SK-N-SH treated with all-trans-retinoic acid at 6 μM for 48 hours (cell line): ENCODE measurements around the gene ERMARD.
A peak's percentile ranks its signal among the peaks of the same experiment; 100 is the strongest.

ENCODE experiments used
- CSDC2 ChIP-seq: fragments of 250-450 bp; sonication (Bioruptor Pico); IDR thresholded peaks from 2 replicates; pipeline ENCODE4 v1.5.0; 2020; ENCODE audit warnings: mild to moderate bottlenecking, moderate library complexity
- OSR1 ChIP-seq: fragments of 250-450 bp; sonication (Bioruptor Pico); IDR thresholded peaks from 2 replicates; pipeline ENCODE4 v1.8.0; 2022; ENCODE audit warnings: moderate library complexity, mild to moderate bottlenecking, inconsistent platforms
- PPARA ChIP-seq: fragments of 250-450 bp; sonication (Bioruptor Pico); IDR thresholded peaks from 2 replicates; pipeline ENCODE4 v1.5.0; 2020; ENCODE audit warnings: mild to moderate bottlenecking, borderline replicate concordance
- ZC3H10 ChIP-seq: fragments of 250-450 bp; sonication (Bioruptor Pico); IDR thresholded peaks from 2 replicates; pipeline ENCODE4 v1.5.1; 2021; ENCODE audit warnings: mild to moderate bottlenecking, moderate library complexity
- ZFP3 ChIP-seq: fragments of 250-450 bp; sonication (Bioruptor Pico); IDR thresholded peaks from 2 replicates; pipeline ENCODE4 v1.5.0; 2020; ENCODE audit warnings: mild to moderate bottlenecking, moderate library complexity

GRCh38 chr6:169724494-169725124 is 26.8 kb upstream of the ERMARD start, which contains the start of gene PHF10:
- TF ChIP-seq ZC3H10 (no peak), PPARA (CRISPR knock-in tag) (no peak), OSR1 (CRISPR knock-in tag) (no peak), ZFP3 (CRISPR knock-in tag) (peak; percentile 31; the same call in 1 of the 2 replicates), CSDC2 (CRISPR knock-in tag) (peak; percentile 78)
